NCI-H1105 (cell line): ENCODE measurements around the gene DNAJC25.
"Not testable (repeated sequence)": the region's sequence is repeated elsewhere in the genome, so short reads cannot be mapped to it uniquely, and the experiment has no call there.

ENCODE experiments used
- DNase-seq: peaks from one replicate; lab custom pipeline; 2025; lab: John Stamatoyannopoulos, UW

The DNAJC25 gene

DNA sequence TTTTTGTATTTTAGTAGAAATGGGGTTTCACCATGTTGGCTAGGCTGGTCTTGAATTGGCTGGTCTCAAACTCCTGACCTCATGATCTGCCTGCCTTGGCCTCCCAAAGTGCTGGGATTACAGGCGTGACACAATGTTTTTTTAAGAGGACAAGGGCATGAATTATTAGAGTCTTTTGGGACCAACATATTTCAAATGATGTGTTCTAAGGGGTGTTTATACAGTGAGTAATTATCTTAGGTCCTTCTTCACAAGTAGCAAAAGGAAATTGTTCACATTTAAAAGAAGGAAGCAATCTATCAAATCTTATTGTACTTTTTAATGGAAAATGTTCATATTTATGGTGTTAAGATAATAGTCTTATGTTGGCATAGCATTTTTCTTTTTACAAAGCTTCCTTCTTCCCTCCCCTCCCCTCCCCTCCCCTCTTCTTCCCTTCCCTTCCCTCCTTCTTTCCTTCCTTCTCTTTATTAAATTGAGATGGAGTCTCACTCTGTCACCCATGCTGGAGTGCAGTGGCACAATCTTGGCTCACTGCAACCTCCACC, 37.0 kb downstream of the DNAJC25 start:
- DNase-seq = no peak

DNA sequence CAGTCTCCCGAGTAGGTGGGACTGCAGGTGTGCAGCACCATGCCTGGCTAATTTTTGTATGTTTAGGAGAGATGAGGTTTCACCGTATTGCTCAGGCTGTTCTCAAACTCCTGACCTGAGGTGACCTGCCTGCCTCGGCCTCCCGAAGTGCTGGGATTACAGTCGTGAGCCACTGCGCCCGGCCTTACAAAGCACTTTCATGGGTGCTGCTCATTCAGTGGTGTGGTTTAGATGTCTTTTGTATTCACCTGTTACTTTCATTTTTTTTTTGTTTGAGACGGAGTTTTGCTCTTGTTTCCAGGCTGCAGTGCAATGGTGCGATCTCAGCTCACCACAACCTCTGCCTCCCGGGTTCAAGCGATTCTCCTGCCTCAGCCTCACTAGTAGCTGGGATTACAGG, 37.5 kb downstream of the DNAJC25 start:
- not testable (repeated sequence) for DNase-seq

DNA sequence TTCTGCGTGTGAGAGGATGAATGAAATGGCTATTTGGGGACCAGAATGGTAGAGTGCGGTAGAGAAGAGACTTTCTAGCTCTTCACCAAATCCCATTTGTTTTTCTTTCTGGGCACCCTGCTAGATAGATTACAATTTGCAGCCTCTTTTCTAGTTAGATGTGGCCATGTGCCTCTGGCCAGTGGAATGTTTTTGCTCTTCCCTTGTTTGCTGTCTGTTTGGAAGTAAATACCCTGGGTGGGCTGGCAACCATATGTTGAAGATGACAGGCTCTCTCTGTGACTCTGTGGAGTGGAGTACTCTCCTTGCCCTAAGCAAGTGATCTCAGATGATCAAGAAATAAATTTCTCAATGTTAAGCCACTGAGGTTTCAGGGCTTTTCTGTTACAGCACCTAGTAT, 43.2 kb downstream of the DNAJC25 start:
- DNase-seq = no peak

DNA sequence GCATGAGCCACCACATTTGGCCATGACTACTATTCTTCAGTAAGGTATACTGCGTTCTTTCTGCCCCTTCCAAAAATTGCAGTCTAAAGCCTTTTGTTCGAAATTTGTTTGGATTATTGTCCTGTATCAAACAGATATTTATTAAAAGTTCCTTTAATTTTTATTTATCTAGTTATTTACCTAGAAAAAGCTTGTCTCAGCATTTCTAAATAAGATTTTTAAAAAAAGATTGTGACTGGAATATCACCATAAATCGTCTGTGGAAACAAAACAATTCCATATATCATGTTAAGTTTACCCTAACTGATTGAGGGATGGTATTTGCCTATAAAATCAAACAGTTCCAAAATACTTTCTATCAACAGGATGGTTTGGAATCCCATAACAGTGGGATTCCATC, 45.0 kb downstream of the DNAJC25 start:
- no peak for DNase-seq

DNA sequence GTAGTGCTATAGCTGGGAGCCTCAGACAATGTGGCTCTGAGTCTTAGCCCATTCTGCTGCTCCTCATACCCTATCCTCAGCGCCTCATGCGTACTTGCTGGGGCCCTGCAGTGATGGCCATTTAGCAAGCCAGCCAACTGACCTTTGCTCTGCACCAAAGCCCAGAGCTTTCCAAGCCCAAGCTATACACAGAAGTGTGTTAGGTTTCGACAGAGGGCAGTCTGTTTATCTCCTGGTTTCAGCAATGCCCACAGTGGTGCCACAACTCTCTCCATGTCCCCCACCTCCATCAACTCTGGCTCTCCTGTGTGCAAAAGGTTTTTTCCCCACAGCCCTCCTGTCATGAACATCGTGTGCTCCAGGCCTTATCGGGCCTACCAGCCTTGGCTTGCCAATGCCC, 47.2 kb downstream of the DNAJC25 start:
- DNase-seq = no peak

DNA sequence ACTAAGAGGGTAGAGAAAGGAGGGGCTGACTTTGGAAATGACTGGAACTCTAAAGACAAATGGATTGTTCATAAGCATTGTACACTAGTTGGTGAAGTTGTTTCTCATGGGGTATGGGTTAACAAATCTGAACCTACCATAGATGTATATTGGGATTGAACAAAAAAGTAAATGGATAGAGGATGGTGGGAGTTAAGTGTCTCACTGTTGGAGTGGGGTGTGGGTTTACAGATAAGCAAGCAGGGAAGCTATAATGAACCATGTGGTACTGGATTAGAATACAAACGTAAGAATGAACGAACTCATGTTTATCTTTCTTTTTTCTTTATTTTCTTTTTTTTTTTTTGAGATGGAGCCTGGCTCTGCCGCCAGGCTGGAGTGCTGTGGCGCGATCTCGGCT, 48.1 kb downstream of the DNAJC25 start:
- no peak for DNase-seq

DNA sequence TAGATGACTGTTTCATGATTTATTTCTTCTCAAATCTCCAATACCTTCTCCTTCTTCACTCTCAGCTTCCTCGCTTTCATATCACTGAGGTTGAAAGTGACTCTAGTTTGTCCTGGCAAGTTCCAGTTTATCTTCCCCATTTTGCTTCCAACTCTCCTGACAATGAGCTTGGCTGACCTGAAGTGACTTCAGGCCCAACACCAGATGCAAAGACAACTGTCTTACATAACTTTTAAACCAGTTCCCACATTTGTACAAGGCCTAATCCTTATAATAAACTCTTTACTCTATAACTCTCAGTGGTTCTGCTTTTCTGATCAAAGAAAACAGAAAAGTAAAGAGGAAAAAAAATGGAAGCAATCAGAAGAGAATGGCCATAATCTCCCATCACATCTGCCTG, 52.3 kb downstream of the DNAJC25 start:
- no peak for DNase-seq

DNA sequence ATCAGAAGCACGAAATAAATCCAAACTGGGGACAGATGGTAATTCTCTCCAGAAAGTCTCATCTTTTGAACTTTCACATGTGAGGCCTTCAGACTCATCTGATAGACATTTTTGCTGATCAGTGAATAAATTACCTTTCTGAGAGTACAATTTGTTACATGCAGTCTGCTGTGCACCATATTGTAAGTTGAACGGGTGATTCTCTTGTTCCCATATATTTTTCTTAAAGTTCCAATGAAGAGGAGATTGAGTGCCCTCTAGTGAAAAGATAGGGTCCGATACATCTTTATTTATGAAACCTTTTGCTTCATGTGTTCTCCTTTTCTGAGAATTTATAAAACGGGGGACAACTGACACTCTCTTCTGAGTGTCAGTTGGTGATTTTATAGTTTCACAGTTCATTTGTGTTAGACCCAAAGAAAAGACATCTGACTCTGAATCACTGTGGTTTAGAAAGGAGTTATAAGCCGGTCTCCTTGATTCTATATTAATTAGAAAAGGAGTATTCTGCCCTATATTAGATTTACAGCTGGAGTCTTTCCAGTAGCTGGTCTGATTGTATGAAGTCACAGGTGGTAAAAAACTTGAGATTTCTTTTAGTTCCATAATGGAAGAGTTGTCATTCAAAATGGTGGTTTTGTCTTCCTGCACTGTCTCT, 60.7 kb downstream of the DNAJC25 start:
- peak; percentile 24 for DNase-seq

DNA sequence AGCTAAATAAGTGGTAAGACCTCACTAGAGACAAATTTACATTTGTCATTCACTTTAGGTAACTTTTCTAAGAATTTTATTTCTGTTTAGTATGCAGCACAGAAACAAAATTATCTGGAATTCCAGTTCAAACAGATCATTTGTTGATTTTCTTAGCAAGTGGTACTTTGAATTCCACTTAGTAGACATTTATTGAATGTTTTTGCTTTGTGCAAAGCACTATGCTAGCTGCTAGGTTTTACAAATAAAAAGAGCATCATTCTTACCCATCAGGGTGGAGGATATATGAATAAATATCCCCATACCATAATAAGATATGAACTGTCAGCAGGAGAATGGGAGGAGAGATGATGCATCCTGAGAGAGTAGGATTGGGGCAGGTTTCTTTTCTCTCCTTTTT, 65.7 kb downstream of the DNAJC25 start:
- no peak for DNase-seq

DNA sequence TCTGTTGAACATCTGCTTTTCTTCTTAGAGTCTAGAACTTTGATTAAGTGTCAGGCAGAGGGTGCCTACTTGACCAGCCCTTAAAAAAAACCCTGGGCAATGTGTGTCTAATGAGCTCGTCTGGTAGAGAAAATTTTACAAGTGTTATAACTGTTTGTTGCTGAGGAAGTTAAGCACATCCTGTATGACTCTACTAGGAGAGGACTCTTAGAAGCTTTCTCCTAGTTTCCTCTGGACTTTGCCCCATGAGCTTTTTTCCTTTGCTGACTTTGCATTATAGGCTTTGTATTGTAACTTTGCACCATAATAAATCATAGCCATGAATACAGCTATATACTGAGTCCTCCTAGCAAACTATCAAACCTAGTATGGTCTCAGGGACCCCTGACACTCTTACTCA, 69.6 kb downstream of the DNAJC25 start:
- DNase-seq = no peak
